ENCODE data around the gene B3GAT3.

The B3GAT3 gene

GRCh38 chr11:62603072-62603408 is 18.7 kb downstream of the B3GAT3 start:
- POLR2A ChIA-PET, result no interaction called here
- CTCF ChIA-PET, result interaction anchor here (1.6 kb wide), 1 partner anchor 178 kb away, joined by 6 read pairs; no protein-coding TSS in a partner anchor
- no peak for DNase-seq (ENCODE audit: extremely low spot score)
- TF ChIP-seq CTCF (IDR thresholded peaks at IDR 0.05; ENCODE audit: control extremely low read depth, extremely low read depth, low read depth, missing control alignments), result no peak

- POLR2A ChIA-PET, result interaction anchor here (0.5 to 3.1 kb wide), 13 partner anchors 9 to 239 kb away, joined by 3 to 64 read pairs (median 4); partner anchors contain the start of genes C11orf98, CSKMT, EEF1G and INTS5
- peak; percentile 39 for DNase-seq (ENCODE audit: extremely low spot score)
- CTCF ChIA-PET, result interaction anchor here (0.7 to 2.1 kb wide), 6 partner anchors 9 to 178 kb away, joined by 3 to 26 read pairs (median 4); partner anchors contain the start of genes B3GAT3 and TUT1
- no peak for TF ChIP-seq CTCF (IDR thresholded peaks at IDR 0.05; ENCODE audit: control extremely low read depth, extremely low read depth, low read depth, missing control alignments)
Observed at GRCh38 chr11:62602141-62603071, 19.4 kb downstream of the B3GAT3 start.

- peak; percentile 16 for TF ChIP-seq CTCF (IDR thresholded peaks at IDR 0.05; ENCODE audit: control extremely low read depth, extremely low read depth, low read depth, missing control alignments)
- peak; percentile 98 for DNase-seq (ENCODE audit: extremely low spot score)
- ChIA-PET POLR2A (interaction anchor here (0.5 to 3.1 kb wide), 15 partner anchors 9 to 240 kb away, joined by 3 to 64 read pairs (median 4); partner anchors contain the start of genes C11orf98, CSKMT, EEF1G and INTS5), CTCF (interaction anchor here (0.7 to 2.1 kb wide), 7 partner anchors 9 to 177 kb away, joined by 3 to 26 read pairs (median 4); partner anchors contain the start of genes B3GAT3 and TUT1)
Observed at GRCh38 chr11:62601372-62602140, 20.2 kb downstream of the B3GAT3 start, which contains the start of gene MTA2. Gene MTA2 (minus strand): TSS chr11:62601865. CDS start chr11:62601450, 415 bp downstream.

GRCh38 chr11:62601122-62601371 is 20.7 kb downstream of the B3GAT3 start:
- peak; percentile 24 for DNase-seq (ENCODE audit: extremely low spot score)
- POLR2A ChIA-PET, result interaction anchor here (1.0 to 3.1 kb wide), 7 partner anchors 9 to 240 kb away, joined by 3 to 64 read pairs (median 6); partner anchors contain the start of genes C11orf98, CSKMT, INTS5 and TUT1
- CTCF ChIA-PET, result interaction anchor here (0.8 to 2.1 kb wide), 5 partner anchors 9 to 176 kb away, joined by 4 to 26 read pairs (median 5); partner anchors contain the start of gene TUT1
- TF ChIP-seq CTCF (IDR thresholded peaks at IDR 0.05; ENCODE audit: control extremely low read depth, extremely low read depth, low read depth, missing control alignments), result no peak

GRCh38 chr11:62600367-62601121 is 21.2 kb downstream of the B3GAT3 start:
- DNase-seq (ENCODE audit: extremely low spot score), result no peak
- TF ChIP-seq CTCF (IDR thresholded peaks at IDR 0.05; ENCODE audit: control extremely low read depth, extremely low read depth, low read depth, missing control alignments), result no peak
- CTCF ChIA-PET, result interaction anchor here (1.3 to 2.5 kb wide), 3 partner anchors 8 to 19 kb away, joined by 4 to 26 read pairs (median 12); partner anchors contain the start of genes EML3 and TUT1
- POLR2A ChIA-PET, result interaction anchor here (1.2 to 3.1 kb wide), 3 partner anchors 9 to 64 kb away, joined by 4 to 64 read pairs (median 21); partner anchors contain the start of genes C11orf98, CSKMT and TUT1
